IPS DF 4.7 (cell line): Measurements from ENCODE around the gene CPS1.

Experiments used
- DNase-seq: peaks from one replicate; pipeline ENCODE4 v3.0.0-alpha.2; 2013; ENCODE audit warnings: low spot score; ENCODE audit errors: extremely low read depth

Gene CPS1

GRCh38 chr2:210546424-210547208 lies 9.8 kb upstream of the CPS1 start:
- no peak for DNase-seq

DNA sequence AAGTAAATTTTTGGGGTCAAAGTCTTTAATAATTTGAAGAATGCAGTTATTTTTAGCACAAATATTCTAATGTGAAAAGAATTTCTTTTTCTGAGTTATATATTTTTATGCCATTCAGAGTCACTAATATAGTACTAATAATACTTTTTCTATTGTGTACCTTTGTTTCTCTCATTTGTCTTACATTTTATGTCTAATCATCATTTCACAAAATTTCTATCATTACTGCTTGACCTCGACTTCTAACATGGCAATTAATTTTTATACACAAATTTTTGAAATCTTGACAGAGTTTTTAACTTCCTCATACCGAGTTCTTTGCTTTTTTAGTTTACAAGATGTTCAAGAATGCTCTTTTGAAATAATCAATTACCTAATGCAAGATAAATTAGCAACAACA lies 8.4 kb upstream of the CPS1 start:
- no peak for DNase-seq

- no peak for DNase-seq
Observed at GRCh38 chr2:210548878-210549384, 7.5 kb upstream of the CPS1 start.

GRCh38 chr2:210551001-210551400 lies 5.4 kb upstream of the CPS1 start:
- DNase-seq, result no peak

DNA sequence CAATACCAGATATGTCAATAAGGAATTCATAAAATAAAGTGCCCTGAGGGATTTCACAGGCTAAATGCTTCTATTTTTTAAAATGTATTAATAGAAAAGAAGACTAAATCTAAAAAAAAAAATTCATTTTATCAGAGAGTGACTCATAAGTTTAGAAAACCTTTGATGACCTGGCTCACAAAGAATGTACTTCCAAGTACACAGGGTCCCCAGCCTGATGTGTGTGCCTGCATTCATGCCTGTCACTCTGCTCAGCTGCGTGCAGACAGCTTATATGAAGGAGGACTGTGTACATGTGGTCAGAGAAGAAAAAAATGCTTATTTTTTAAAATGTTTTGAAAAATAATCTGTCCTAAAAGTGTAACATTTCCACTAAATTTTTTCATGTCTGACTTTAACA lies 3.0 kb upstream of the CPS1 start:
- no peak for DNase-seq

DNA sequence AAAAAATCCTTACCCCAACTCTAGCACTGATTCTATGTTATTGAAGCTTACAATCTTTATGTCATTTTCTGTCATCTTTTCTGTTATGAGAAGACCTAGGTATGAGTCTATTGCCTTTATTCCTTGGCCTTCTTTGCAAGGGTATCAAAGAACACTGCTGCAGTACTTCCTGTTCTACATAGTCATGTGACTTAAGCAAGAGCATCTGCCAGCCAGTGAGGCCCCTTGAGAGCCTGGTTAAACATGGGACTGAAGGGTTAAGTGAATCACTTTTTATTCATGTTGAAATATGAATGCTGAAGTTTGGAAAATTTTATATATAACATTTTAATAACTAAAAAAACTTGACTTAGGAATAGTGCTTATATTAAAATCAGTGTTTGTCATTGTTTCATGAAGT lies 844 bp upstream of the CPS1 start:
- no peak for DNase-seq

DNA sequence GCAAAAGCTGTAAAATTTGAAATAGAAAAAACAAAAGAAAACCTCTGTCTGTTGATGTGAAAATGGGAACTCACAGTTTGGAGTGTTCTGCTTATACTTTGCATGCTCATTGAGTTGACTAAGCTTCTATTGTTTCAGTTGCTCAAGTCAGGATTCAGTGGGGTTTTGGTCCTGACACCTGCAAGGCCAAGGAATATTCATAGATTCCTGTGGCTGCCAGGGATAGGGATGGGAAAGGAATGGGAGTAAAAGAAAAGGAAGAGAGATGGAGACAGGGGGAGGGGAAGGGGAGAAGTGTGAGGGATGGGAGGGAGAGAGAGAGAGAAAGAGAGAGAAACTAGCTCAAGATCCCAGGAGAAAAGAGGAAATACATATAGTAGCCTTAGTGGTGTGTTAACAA lies 1.3 kb downstream of the CPS1 start:
- peak; percentile 33 for DNase-seq

DNA sequence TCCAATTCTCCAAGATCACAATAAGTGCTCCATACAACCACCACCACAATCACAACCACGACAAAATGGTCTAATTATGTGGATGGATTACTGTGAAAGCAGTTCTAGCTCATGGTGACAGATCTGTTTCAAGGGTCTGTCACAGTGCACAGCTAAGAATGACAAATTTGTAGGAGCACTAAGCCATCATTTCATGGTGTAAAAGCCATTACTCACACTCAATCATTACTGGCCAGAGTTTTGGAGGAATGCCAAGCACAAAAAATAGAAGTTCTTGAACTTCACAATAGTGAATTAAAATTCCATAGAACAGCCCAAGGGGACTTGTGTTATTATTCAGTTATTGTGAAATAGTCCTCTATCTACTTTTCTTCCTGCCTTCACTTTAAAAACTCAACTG lies 2.3 kb downstream of the CPS1 start:
- no peak for DNase-seq

GRCh38 chr2:210559182-210559581 lies 2.8 kb downstream of the CPS1 start:
- no peak for DNase-seq

GRCh38 chr2:210561475-210561874 lies 5.1 kb downstream of the CPS1 start:
- DNase-seq, result no peak

DNA sequence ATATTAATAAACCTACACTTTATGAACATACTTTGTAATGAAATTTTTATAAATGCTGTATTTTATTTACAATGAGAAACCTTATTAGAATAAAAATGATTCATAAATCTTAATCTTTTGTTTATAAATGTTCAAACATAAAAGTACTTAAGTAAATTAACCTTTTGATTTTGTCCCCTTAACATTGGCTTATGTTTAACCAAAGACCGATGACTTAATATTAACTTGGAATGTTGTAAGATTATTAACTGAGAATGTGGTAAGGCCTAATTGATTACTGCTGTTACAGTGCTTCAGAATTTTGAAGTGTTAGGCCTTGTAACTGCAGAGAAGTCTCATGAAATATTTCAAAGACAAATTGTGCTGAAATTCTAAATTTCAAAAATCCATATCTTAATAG lies 5.7 kb downstream of the CPS1 start:
- DNase-seq, result no peak

GRCh38 chr2:210562502-210563080 lies 6.2 kb downstream of the CPS1 start:
- no peak for DNase-seq

DNA sequence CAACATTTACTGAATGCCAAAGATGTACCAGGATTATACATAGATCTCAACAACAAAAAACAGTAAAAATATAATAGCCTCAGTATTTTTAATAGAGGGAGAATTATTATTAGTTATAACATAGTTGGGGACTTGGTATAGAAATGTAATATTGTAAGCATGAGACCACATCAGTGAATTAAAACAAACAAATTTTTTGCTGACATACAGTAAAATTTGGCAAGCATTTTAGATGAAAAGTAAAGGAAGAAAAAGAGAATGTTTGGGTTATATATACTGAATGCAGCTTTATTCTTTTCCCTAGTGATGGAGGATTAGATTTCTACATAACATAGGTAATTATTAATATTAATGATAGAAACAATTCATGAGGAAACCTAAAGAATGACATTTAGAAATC lies 10.9 kb downstream of the CPS1 start:
- DNase-seq, result no peak

DNA sequence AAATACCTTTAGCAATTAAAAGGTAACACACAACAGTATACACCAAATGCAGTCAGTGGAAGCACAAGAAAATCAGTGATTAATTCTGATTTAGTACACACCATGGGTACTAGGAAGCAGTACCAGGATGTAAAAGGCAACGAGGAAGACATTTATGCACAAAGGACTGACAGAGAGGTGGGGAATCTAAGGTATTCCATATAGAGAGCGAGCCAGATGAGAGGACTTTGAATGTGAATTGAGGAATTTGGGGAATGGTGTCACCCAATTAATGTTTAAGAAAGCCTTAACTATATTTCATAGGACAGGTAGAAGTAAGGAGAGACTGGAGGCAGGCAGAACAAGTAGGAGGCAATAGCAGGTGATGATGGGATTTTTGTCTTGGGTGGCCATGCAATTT lies 11.7 kb downstream of the CPS1 start:
- DNase-seq, result no peak

DNA sequence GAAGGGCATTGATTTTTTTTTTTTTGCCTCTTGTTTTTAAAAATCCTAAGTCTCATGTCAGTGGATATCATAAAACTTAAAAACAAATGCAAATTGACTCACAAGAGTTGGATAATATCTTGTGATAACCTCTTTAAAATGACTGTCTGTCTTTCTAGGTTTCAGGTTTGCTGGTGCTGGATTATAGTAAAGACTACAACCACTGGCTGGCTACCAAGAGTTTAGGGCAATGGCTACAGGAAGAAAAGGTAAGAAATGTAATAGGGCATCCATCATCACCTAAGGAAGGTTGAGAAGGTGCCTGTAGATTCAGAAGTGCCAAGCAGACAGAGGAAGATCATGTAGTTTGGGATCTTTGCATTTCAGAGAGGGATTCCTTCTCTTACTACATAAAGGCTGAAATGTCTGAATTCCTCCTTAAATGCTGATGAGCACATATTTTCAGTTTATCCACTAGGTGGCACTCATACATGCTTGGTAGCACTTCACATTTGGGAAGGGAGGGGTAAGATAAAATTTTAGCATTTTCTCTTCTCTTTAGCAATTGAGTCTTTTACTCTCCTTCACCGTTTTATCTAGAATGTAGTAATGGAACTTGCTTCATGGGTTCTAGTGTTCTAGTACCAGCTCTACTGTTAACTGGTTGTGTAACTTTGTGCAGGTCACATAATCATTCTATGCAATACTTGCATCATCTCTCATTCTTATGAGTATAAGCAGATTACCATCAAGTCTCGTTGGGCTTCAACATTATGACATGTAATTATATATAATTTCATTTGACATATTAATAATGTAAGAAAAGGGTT lies 21.1 kb downstream of the CPS1 start:
- DNase-seq, result peak; percentile 38

DNA sequence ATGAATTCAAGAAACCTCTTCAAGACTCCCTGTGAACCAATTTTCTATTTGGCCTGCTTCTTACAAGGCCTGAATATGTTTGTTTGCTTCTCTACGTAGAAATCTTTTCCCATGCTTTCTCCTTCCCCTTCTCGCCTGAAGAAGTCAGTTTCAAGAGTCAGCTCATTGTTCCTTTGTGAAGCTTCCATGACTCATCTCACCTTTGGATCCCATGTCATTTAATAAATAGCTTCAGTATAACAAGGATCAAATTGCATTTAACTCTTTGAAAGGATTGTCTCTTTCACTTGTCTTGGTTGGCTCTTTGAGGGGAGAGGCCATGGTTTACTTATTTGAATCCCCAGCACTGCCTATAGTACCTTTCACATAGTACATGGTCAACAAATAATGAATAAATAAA lies 28.4 kb downstream of the CPS1 start:
- DNase-seq, result no peak

GRCh38 chr2:210586381-210586780 lies 30.0 kb downstream of the CPS1 start:
- DNase-seq, result no peak

DNA sequence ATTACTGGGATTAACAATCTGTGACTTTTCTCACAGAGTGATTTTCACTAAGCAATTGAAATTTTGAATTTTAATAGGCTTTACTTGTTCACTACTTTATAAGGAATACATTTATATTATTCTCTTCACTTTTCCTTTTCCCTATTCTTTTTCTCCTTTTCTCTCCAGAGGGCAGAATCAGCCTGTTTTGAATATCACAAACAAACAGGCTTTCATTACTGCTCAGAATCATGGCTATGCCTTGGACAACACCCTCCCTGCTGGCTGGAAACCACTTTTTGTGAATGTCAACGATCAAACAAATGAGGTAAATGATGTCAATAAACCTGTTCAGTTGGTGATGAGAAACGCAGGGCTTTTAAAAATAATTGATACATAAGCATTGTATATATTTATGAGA lies 35.3 kb downstream of the CPS1 start:
- DNase-seq, result no peak

DNA sequence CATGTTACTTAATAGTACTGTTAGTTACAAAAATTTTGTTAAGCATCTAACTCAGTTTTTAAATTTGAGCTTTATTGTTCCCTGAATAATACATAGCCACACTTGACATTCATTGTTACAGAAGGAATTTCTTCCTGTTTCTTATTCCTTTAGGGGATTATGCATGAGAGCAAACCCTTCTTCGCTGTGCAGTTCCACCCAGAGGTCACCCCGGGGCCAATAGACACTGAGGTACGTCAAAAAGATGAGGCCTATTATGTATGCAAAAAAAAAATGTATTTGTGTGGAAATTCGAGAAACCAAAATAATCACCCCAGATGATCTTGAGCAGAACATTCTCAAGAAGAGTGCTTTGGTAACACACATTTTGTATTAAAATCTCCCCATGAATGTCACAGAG lies 36.3 kb downstream of the CPS1 start:
- no peak for DNase-seq

GRCh38 chr2:210593166-210593565 lies 36.8 kb downstream of the CPS1 start:
- no peak for DNase-seq

DNA sequence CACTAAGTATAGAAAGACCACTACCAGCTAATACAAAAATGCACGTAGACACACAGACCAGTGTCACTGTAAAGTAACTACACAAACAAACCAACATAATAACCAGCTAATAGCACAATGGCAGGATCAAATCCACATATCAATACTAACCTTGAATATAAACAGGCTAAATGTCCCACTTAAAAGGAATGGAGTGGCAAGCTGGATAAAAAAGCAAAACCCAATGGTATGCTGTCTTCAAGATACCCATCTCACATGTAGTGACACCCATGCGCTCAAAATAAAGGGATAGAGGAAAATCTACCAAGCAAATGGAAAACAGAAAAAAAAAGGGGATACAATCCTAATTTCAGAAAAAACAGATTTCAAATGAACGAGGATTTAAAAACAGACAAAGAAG lies 41.8 kb downstream of the CPS1 start:
- no peak for DNase-seq

DNA sequence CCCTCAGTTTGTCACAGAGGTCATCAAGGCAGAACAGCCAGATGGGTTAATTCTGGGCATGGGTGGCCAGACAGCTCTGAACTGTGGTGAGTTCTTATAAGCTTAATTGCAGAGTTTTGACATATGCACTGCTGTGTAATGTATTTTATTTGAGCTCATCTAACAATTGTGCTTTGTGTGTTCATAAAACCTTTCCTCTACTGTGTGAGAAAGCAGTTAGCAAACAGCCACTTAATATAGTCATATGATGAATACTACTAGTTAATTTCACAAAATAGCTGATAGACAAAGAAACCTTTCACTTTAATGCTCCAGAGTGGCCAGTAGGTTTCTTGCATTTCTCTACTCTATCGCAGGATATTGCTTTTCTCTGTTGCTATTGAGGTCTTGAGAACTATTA lies 43.1 kb downstream of the CPS1 start:
- DNase-seq, result no peak
